HG02759 (cell line): ENCODE data around the gene WNT5A.
"Not testable (repeated sequence)": the region's sequence is repeated elsewhere in the genome, so short reads cannot be mapped to it uniquely, and the experiment has no call there.

Experiments
- ATAC-seq: cut with Tn5 transposase; IDR thresholded peaks from one replicate; pipeline ENCODE4 v1.9.1; 2021; ENCODE audit warnings: mild to moderate bottlenecking, moderate library complexity; ENCODE audit not compliant: unreplicated experiment

The WNT5A gene

GRCh38 chr3:55507808-55508207, 20.7 kb upstream of the WNT5A start:
- no peak for ATAC-seq

DNA sequence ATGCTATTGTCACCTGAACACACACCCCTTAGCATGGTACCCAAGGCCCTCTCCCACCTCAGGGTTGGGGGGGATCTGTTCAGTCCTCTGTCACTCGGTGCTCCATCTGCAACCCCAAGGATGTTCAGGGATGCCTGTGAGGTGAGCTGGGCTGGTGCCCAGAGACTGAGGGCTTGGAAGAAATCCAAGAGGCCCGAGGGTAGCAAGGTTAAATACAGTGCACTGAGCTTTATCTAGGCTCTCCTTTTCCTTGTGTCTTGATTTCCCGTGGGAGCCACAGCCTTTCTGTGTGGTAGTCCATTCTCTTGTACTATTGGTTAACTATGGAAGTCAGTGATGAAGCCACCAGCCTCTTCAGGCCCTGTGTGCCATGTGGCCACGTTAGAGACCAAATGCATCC, 18.7 kb upstream of the WNT5A start:
- no peak for ATAC-seq

GRCh38 chr3:55505102-55505501, 18.0 kb upstream of the WNT5A start:
- ATAC-seq = not testable (repeated sequence)

GRCh38 chr3:55501905-55502304, 14.8 kb upstream of the WNT5A start:
- ATAC-seq = no peak

- ATAC-seq = no peak
Observed at GRCh38 chr3:55500555-55501330, 13.6 kb upstream of the WNT5A start.

GRCh38 chr3:55498520-55498919, 11.4 kb upstream of the WNT5A start:
- no peak for ATAC-seq

DNA sequence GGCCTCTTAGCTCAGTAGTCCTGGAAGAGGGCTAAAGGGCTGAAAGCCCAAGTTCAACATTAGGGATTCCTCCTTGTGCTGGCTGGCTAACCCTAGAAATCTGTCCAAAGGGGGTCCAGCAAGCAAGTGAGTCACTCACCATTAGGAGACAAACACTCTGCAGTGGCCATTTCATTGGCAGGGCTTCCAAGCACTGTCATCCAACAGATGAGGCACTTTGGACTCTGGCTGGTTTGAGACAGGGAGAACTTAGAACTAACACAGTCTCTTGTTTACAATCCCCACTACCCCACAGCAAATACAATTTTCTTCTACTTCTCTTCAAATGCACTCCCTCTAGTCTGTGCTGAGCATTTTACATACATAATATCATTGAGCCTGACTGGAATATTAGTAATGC, 10.1 kb upstream of the WNT5A start:
- no peak for ATAC-seq

DNA sequence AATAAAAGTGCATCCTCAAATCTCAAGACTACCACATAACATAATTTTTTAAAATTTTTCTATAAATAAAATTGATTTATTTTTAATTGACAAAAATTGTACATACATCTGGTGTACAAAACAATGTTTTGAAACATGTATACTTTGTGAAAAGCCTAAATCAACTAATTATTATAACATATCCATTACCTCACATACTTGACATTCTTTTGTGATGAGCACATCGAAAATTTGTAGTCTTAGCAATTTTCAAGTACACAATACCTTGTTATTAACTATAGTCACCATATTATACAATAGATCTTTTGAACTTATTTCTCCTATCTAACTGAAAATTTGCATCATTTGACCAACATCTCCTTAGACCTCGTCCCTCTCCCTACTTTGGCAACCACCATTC, 7.9 kb upstream of the WNT5A start:
- no peak for ATAC-seq

GRCh38 chr3:55492976-55493375, 5.9 kb upstream of the WNT5A start:
- ATAC-seq = no peak

DNA sequence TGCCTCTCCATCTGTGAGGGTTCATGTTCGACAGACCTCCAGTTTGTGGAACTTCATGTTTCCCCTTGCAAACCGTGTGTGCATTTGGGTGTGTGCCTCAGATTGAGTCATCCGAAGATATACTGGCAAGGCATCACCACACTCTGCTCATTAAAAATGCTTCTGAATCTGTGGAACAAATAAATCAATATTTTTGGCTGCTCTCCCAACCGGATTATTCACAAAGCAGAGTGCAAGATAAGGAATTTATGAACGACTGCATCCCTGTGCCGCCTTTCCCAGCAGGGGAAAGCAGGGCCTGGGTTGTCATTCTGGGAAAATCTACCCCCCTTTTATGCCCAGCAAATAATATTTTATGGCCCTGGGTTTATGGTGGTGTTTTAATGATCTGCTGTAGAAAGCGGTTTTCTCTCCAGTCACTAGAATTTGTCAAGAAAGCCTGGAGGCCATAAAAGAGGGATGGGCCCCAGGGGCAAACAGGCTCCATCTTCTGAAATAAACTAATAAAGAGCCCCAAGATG, 4.2 kb upstream of the WNT5A start:
- ATAC-seq = no peak

GRCh38 chr3:55490276-55490913, 3.3 kb upstream of the WNT5A start:
- ATAC-seq = no peak

- ATAC-seq = no peak
Observed at GRCh38 chr3:55489798-55490132, 2.7 kb upstream of the WNT5A start.

DNA sequence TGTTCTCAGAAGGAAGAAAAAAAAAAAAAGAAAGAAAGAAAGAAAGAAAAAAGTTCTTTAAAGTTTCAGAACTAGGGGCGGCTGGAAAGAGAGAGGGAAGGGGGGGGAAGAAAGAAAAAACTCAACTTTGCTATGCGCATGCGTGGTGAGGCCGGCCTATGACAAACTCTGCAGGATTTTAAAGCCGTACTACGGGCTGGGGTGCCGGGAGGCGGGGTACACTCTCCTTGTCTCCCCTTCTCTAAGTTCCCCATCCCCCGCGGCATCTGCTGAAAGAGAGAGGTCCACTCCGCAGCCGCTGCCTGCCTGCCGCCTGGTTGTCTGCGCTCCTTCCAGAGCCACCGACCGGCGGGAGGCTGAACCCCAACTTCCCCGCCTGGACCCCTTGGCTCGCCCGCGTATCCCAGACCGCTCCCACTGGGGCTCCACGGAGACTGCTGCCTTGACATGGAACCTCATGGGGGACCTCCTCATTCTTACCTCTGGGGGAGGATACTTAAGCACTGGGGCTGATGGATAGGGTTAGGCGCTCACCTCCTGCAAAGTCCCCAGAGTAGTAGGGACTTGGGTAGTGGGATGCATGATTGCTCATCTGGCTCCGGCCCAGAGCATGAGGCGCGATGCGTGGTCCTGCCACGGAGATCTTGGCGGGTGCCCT, 1.4 kb upstream of the WNT5A start:
- no peak for ATAC-seq

- no peak for ATAC-seq
Observed at GRCh38 chr3:55487381-55488241, 505 bp upstream of the WNT5A start.

GRCh38 chr3:55486101-55486856, 827 bp downstream of the WNT5A start:
- ATAC-seq = no peak

DNA sequence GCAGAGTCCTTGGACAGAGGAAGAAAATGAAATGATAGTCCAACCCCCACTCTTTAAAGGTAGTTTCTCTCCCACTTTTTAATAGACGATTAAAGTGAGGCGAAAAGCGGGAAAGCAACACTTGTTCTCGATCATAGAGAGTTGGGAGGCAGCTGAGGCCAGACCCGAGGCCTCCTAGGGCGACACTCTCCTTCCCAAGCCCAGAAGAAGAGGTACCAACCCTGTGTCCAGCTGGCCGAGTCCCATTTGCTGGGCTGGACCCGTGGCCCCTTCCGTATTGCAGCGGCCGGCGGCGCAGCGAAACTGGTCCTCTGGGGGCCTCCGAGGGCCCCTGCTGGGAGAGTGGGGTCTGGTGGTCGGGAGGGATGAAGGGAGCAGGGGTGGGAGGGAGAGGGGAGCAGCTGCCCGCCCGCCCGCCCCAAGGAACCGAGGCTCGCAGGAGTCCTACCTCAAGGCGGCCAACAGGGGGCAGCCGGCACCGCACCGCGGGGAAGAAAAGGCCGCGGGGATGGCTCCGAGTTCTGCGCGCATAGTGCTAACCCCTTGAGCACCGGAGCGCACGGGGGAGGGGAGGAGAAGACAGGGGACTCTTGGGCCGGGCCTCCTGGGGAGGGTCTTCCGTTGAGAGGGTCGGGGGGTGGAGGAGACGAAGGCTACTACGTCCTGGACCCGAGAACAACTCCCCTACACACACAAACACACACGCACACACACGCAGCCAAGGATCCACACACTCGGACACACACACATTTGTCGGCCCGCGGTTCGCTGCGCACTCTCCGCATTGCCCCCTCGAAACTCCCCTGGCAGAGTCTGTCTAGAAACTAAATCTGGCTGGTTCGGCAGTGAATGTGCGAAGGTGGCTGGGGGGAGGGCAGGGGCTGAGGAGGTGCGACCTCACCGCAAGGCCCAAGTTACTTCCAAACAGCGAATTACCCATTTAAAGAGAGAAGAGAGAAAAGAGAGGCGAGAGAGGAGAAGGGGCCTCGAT, 2.0 kb downstream of the WNT5A start:
- ATAC-seq = peak; percentile 75

DNA sequence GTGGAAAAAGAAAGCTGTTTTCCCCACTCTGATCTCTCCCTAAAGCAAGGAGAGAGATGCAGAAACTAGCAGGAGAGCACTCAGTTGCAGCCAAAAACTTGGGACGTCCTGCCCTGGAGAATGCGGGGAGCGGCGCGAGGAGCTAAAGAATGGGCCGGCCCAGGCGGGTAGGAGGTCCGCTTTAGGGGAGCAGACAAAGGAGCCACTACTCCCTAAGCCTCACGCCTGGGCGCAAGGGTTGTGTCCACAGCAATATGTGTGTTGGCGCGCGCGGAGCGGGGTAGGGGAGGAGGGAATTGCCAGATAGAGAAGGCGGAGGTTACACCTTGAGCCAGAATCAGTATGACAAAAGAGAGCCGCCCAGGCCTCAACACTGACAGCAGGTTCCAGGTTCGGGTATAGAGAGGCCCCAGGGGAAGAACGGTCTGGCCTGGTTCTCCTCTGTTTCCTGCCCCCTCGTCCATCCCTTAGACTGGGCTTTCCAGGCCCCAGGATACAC, 2.9 kb downstream of the WNT5A start:
- no peak for ATAC-seq

DNA sequence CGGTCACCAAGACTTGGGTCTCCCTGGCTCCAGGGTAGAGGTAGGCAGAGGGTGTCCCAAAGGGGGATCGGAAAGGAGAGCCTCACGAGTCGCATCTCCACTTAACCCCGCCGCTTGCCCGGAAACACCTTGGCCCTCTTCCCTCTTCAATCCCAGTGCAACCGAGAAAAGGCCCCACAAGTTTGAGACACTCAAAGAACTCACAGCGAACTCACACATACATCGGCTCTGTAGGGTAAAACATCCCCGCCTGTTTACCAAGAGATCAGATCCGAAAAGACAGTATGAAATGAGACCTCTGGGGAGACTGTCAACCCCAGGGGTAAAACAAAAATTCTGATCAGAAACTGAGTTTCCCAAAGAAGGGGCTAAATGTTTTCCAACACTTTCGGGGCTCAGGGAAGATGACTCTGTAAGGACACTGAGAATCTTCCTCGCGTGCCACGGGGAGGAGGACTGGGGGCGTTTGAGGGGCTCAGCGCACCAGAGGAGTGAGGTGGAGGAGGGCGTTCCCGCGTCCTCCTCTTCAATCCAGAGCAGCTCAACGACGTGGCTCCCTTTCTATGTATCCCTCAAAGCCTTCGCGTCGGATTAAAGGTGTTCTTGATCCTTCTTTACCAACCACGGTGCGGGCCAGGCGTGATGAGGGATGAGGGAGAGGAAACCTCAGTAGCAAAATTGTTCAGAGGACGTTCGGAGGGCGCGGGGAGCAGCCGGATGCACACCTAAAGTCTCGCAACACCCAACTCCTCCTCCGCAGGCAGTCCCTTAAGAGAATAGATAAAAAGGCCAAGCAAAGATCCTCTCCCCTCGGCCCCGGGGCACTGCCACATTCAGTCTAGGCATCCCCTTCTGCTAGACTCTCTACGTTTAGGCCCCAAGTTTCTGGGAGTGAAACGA, 3.7 kb downstream of the WNT5A start:
- no peak for ATAC-seq
